Esophagus squamous epithelium (tissue), 4 donors: Measurements from ENCODE around the gene TMEM72.

Experiments used
- CTCF ChIP-seq, 6 experiments: fragments of 450-650 bp in 4 of 6; fragments of 200-600 bp in 2 of 6; sonication (generic) in 2 of 6; IDR thresholded peaks; one replicate each; pipeline ENCODE4 v1.5.1; 2016 to 2019; ENCODE audit warnings: antibody characterized with exemption in 6 of 6, mild to moderate bottlenecking in 4 of 6, moderate library complexity in 4 of 6
- POLR2A ChIP-seq, 4 donors: fragments of 450-650 bp; IDR thresholded peaks; one replicate each; pipeline ENCODE4 v1.6.1; 2017; ENCODE audit warnings: antibody characterized with exemption in 4 of 4, mild to moderate bottlenecking in 4 of 4, moderate library complexity in 3 of 4

GRCh38 chr10:44954962-44955361, 43.8 kb downstream of the TMEM72 start:
- TF ChIP-seq CTCF (IDR thresholded peaks at IDR 0.05) (no peak), POLR2A (IDR thresholded peaks at IDR 0.05) (no peak)
